Astrocyte (in vitro differentiated cells and primary cell): ENCODE results near the gene CRYBA4.

Experiments used
- CTCF ChIP-seq: IDR thresholded peaks from 2 replicates; pipeline ENCODE4 v1.5.1; 2011; ENCODE audit warnings: low read depth, mild to moderate bottlenecking, inconsistent platforms, low read length, moderate library complexity; ENCODE audit not compliant: insufficient read depth
- EZH2 ChIP-seq: IDR thresholded peaks from 2 replicates; pipeline ENCODE4 v1.6.1; 2012; ENCODE audit warnings: mild to moderate bottlenecking, low read length, inconsistent platforms; ENCODE audit not compliant: insufficient read depth

- TF ChIP-seq CTCF (no peak), EZH2 (no peak)
Measured at GRCh38 chr22:26586556-26587325, 35.0 kb upstream of the CRYBA4 start.
